ENCODE measurements around the gene FANCE.

GRCh38 chr6:35492974-35493284 is 40.8 kb downstream of the FANCE start:
- TF ChIP-seq CTCF (IDR thresholded peaks at IDR 0.05) (no peak), POLR2AphosphoS5 (IDR thresholded peaks at IDR 0.05; ENCODE audit: low read depth, low read length) (no peak), SIN3A (IDR thresholded peaks at IDR 0.05; ENCODE audit: borderline replicate concordance, insufficient read depth, low read depth, low read length) (no peak), TCF7L2 (IDR thresholded peaks at IDR 0.05; ENCODE audit: low read depth, low read length) (no peak), REST (IDR thresholded peaks at IDR 0.05; ENCODE audit: insufficient read depth in 1 of 2, low read depth in 2 of 2, low read length in 1 of 2) (no peak)
